Fibroblast of skin of right quadriceps (primary cell): ENCODE data around the gene RBM47.
"Not testable (repeated sequence)": the region's sequence is repeated elsewhere in the genome, so short reads cannot be mapped to it uniquely, and the experiment has no call there.

Experiments used
- DNase-seq: peaks from one replicate; pipeline ENCODE4 v3.0.0-alpha.2; 2013

RBM47 gene

DNA sequence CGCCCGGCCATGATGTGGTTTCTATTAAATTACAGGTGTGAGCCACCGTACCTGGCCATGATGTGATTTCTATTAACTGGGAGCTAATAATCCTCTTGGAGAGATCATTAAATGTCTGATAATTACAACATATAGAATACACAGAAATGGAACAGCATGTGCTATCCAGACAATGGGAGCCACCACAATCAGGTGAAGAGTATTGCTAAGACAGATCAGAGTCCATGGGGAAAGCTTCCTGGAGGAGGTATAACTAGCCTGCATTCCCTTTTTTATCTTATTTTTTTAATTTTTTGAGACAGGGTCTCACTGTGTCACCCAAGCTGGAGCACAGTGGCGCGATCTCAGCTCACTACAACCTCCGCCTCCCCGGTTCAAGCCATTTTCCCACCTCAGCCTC is 147.7 kb downstream of the RBM47 start:
- no peak for DNase-seq

GRCh38 chr4:40480291-40480690 is 149.4 kb downstream of the RBM47 start:
- no peak for DNase-seq

- DNase-seq, result no peak
Observed at GRCh38 chr4:40479378-40479777, 150.3 kb downstream of the RBM47 start.

- DNase-seq, result no peak
Observed at GRCh38 chr4:40475609-40476008, 154.1 kb downstream of the RBM47 start.

DNA sequence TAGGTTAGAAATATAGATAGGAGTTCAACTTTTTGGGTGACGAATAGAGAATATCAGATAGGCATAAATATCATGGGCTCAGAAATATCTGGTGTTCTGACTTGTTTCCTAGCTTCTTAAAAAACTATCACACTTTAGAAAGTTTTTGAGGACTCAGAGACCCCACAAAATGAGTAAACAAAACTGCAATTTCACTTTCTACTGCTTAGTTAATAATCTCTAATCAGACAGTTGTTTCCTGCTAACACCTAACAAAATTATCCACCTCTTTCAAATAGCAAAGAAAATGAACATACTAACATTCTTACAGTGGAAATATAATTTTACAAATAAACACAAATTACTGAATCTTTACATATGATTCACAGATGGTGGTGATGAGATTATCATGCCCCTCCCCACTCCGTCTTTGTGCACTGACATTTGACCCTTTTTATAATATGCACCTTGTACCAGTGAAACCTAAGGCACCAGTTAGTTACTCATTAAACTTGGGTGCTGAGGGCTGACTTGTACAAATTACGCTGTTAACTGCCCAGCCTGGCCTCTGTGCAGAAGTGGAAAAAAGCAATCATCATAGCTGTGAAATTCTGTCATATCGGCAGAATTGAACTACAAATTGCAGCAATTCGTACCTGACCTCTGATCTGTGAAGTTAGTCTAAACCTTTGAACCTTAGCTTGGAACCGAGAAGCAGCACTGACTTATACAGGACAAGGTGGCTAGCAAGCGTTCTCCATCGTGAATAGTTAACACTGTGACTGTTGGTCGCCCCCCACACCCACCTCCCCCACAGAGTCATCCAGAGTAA is 155.9 kb downstream of the RBM47 start:
- no peak for DNase-seq

DNA sequence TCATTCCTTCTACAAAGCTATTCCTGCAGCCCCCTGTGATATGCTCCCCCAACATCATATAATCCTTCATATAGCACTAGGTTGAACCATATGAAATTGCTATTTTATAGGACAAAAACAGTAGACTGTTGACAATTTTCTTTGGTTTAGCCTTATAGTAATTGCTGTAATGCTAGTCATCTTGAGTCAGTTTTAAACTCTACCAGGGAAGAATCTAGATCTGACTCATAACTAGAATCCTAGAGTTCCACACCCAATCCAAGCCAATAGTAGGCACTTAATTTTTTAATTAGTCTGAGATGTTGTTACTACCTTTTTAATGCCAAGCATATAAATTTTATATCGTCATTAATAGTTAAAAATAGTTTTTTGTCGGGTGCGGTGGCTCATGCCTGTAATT is 157.7 kb downstream of the RBM47 start:
- peak; percentile 25 for DNase-seq

GRCh38 chr4:40466789-40467188 is 162.9 kb downstream of the RBM47 start:
- DNase-seq, result no peak

- DNase-seq, result no peak
Observed at GRCh38 chr4:40462326-40462725, 167.3 kb downstream of the RBM47 start.

DNA sequence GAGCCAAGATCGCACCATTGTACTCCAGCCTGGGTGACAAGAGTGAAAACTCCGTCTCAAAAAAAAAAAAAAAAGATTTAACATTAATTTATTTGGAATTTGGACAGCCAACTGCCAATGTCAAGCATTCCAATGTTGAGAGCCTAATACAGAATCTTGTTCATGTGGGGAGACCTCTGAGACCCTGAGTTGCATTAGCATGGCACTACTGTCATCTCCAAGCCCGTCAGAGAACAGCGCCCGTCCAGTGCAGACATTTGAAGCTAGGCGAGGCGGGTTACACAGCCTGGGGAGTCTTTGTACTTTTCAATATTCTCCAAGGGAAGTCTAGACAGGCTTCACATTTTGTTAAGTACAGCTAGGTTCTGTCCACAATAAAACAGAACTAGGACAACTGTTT is 167.8 kb downstream of the RBM47 start:
- no peak for DNase-seq

- DNase-seq, result no peak
Observed at GRCh38 chr4:40461062-40461461, 168.6 kb downstream of the RBM47 start.

- no peak for DNase-seq
Observed at GRCh38 chr4:40458683-40459082, 171.0 kb downstream of the RBM47 start.

DNA sequence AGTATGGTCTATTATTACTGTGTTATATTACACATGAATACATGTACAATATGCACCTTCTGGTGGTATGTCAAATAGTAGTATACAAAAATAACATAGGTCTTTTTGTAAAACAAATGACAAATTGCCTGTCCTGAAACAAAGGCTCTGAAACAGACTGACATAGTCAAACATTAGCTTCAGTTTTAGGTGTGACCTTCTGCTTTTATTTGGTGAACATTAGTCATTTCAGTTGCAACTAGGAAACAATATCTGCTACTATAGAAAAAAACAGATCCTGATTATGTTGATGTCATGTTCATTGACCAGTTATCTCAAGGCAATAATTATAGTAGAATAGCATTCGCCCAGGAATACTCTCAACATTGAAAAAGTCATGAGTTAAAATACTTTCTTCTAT is 171.6 kb downstream of the RBM47 start:
- no peak for DNase-seq

GRCh38 chr4:40455340-40455902 is 174.2 kb downstream of the RBM47 start:
- DNase-seq, result no peak

DNA sequence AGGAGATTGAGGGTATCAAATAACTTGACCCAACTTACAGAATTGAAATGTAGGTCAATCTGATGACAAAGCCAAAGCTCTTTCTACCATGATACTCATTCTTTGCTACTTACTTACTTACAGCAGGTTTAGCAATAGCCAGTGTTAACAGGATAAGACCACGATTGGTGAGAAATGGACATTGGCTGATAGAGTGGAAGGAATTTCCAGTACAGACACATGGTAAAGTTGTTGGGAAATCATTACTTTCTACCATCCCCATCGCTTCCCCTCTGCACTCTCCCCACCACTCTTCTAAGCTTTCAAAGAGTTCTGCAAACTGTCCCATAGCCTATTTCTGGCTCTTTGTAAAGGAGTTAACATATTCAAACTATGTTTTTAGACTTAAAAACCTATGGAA is 174.8 kb downstream of the RBM47 start:
- DNase-seq, result no peak

GRCh38 chr4:40453912-40454311 is 175.8 kb downstream of the RBM47 start:
- no peak for DNase-seq

DNA sequence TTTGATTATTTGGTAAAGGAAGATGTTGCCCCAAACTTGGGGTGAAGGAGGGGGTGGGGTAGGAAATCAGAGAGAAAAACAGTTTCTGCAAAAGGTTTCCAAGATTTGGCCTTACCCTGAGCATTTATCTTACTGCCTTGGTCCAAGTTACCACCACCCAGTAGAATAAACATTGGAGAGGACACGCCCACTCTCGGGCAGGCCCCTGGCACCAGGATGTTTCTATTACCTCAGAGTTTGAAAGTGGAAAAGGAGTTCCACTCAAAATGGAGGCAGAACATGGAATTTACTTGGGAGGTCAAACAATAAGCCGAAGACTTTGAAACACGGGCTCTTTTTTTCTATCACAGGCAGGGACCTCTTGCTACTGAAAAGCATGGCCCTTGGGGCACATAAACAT is 180.8 kb downstream of the RBM47 start:
- DNase-seq, result no peak

- DNase-seq, result no peak
Observed at GRCh38 chr4:40446839-40447238, 182.8 kb downstream of the RBM47 start.

- DNase-seq, result not testable (repeated sequence)
Observed at GRCh38 chr4:40446261-40446750, 183.4 kb downstream of the RBM47 start.

GRCh38 chr4:40445671-40446070 is 184.0 kb downstream of the RBM47 start:
- no peak for DNase-seq

GRCh38 chr4:40441430-40441829 is 188.2 kb downstream of the RBM47 start:
- no peak for DNase-seq

DNA sequence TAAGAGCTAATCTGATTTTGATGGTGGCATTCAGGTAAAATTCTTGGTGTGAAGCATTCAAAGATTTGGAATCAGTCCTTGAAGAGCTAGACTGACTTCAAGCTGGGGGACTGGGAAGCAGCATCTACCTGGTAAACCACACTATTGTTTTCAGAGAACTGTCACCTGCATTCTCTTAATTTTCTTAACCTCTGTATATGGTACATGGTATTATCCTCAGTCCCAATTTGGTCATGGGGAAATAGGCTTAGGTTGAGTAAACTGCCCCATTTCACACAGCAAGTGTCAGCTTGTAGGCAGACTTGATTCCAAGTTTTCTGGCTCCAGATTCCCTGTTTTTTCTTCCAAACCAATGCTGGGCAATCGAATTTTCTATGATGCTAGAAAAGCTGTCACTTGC is 190.1 kb downstream of the RBM47 start:
- no peak for DNase-seq

DNA sequence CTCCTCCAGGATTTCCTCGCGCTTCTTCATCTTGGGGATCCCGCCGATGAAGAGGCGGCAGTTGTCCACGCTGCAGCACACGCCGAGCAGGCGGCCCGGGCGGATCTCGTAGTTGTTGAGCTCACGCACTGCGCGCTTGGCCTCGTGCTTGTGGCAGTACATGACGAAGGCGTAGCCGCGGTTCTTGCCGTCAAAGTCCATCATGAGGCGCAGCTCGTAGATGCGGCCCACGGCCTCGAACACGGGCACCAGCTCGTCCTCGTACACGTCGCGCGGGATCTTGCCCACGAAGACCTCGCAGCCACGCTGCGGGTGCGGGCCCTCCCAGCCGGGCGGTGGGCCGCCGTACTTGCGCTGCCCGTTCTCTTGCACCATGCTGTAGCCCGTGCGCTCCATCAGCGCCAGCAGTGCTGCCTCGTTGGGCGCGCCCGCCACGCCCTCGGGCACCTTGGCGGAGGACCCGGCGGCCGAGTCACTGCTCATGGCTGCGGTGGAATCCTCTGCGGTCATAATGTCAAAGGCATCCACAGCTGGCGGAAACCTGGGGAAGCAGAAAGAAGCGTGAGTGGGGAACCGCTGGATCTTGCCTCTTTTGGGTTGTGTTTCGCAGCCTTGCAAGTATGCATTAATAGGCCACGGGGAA is 191.2 kb downstream of the RBM47 start:
- DNase-seq, result no peak

GRCh38 chr4:40437741-40438383 is 191.8 kb downstream of the RBM47 start:
- DNase-seq, result no peak

GRCh38 chr4:40435306-40435705 is 194.4 kb downstream of the RBM47 start:
- DNase-seq, result not testable (repeated sequence)
